ENCODE results near the gene ZDHHC14. TPM values are rescaled to one million over a fixed set of nuclear protein-coding genes. Genes with fewer than 3 reads are reported as not detected.
A peak's percentile ranks its signal among the peaks of the same experiment; 100 is the strongest.

The ZDHHC14 gene
- total RNA-seq, 2 experiments from 2014 or later = 2.9 to 3.5 TPM

GRCh38 chr6:157492249-157492648, 111.3 kb downstream of the ZDHHC14 start:
- no peak for DNase-seq
- Mint-ChIP-seq H3K36me3 (peaks cover 3% of the 10 kb centered on the region), H3K4me1 (peaks cover 9% of the 10 kb centered on the region), H3K9me3 (peaks cover 4% of the 10 kb centered on the region), H3K27ac (no peak overlapping the region), H3K4me3 (no peak overlapping the region), H3K27me3 (peaks cover 10% of the 10 kb centered on the region)

- peaks cover 3% of the 10 kb centered on the region for H3K36me3 Mint-ChIP-seq
- H3K9me3 Mint-ChIP-seq = peaks cover 4% of the 10 kb centered on the region
- H3K4me1 Mint-ChIP-seq = peaks cover 8% of the 10 kb centered on the region
- no peak overlapping the region for H3K4me3 Mint-ChIP-seq
- H3K27ac Mint-ChIP-seq = no peak overlapping the region
- DNase-seq = no peak
- peaks cover 10% of the 10 kb centered on the region for H3K27me3 Mint-ChIP-seq
Observed at GRCh38 chr6:157492741-157493140, 111.8 kb downstream of the ZDHHC14 start.

GRCh38 chr6:157493173-157493572, 112.2 kb downstream of the ZDHHC14 start:
- Mint-ChIP-seq H3K4me1 (peaks cover 8% of the 10 kb centered on the region), H3K36me3 (peaks cover 3% of the 10 kb centered on the region), H3K27me3 (peaks cover 12% of the 10 kb centered on the region), H3K27ac (no peak overlapping the region), H3K9me3 (peaks cover 4% of the 10 kb centered on the region), H3K4me3 (no peak overlapping the region)
- no peak for DNase-seq

- peaks cover 3% of the 10 kb centered on the region for H3K36me3 Mint-ChIP-seq
- DNase-seq = no peak
- H3K27ac Mint-ChIP-seq = no peak overlapping the region
- peaks cover 13% of the 10 kb centered on the region for H3K27me3 Mint-ChIP-seq
- peaks cover 4% of the 10 kb centered on the region for H3K9me3 Mint-ChIP-seq
- H3K4me1 Mint-ChIP-seq = peaks cover 13% of the 10 kb centered on the region
- H3K4me3 Mint-ChIP-seq = no peak overlapping the region
Observed at GRCh38 chr6:157493576-157493975, 112.6 kb downstream of the ZDHHC14 start.

- Mint-ChIP-seq H3K4me1 (peaks cover 19% of the 10 kb centered on the region), H3K27ac (no peak overlapping the region), H3K9me3 (peaks cover 4% of the 10 kb centered on the region), H3K36me3 (peaks cover 3% of the 10 kb centered on the region), H3K4me3 (no peak overlapping the region), H3K27me3 (peaks cover 13% of the 10 kb centered on the region)
- no peak for DNase-seq
Observed at GRCh38 chr6:157494132-157494710, 113.2 kb downstream of the ZDHHC14 start.

GRCh38 chr6:157496534-157497095, 115.6 kb downstream of the ZDHHC14 start:
- Mint-ChIP-seq H3K27ac (no peak overlapping the region), H3K36me3 (peaks cover 6% of the 10 kb centered on the region), H3K9me3 (peaks cover 9% of the 10 kb centered on the region), H3K4me3 (no peak overlapping the region), H3K4me1 (peaks cover 28% of the 10 kb centered on the region), H3K27me3 (peaks cover 4% of the 10 kb centered on the region)
- no peak for DNase-seq

- H3K4me1 Mint-ChIP-seq = peaks cover 28% of the 10 kb centered on the region
- H3K36me3 Mint-ChIP-seq = peaks cover 6% of the 10 kb centered on the region
- peaks cover 4% of the 10 kb centered on the region for H3K27me3 Mint-ChIP-seq
- H3K4me3 Mint-ChIP-seq = no peak overlapping the region
- H3K27ac Mint-ChIP-seq = no peak overlapping the region
- H3K9me3 Mint-ChIP-seq = peaks cover 9% of the 10 kb centered on the region
- DNase-seq = no peak
Observed at GRCh38 chr6:157497579-157497978, 116.6 kb downstream of the ZDHHC14 start.

GRCh38 chr6:157498817-157499216, 117.8 kb downstream of the ZDHHC14 start:
- Mint-ChIP-seq H3K9me3 (peaks cover 9% of the 10 kb centered on the region), H3K27me3 (peaks cover 4% of the 10 kb centered on the region), H3K4me3 (no peak overlapping the region)

GRCh38 chr6:157500022-157500421, 119.0 kb downstream of the ZDHHC14 start:
- peaks cover 4% of the 10 kb centered on the region for H3K27me3 Mint-ChIP-seq
- peaks cover 28% of the 10 kb centered on the region for H3K4me1 Mint-ChIP-seq

More at GRCh38 chr6:157498817-157499216, 117.8 kb downstream of the ZDHHC14 start:
- peaks cover 28% of the 10 kb centered on the region for H3K4me1 Mint-ChIP-seq
- no peak overlapping the region for H3K27ac Mint-ChIP-seq
- no peak for DNase-seq
- H3K36me3 Mint-ChIP-seq = peaks cover 6% of the 10 kb centered on the region

GRCh38 chr6:157503018-157503747, 122.2 kb downstream of the ZDHHC14 start:
- no peak for DNase-seq
- Mint-ChIP-seq H3K27me3 (peaks cover under 1% of the 10 kb centered on the region), H3K27ac (no peak overlapping the region), H3K9me3 (peaks cover 29% of the 10 kb centered on the region), H3K36me3 (peaks cover 22% of the 10 kb centered on the region), H3K4me1 (peaks cover 25% of the 10 kb centered on the region), H3K4me3 (no peak overlapping the region)

More at GRCh38 chr6:157500022-157500421, 119.0 kb downstream of the ZDHHC14 start:
- no peak overlapping the region for H3K4me3 Mint-ChIP-seq
- peaks cover 11% of the 10 kb centered on the region for H3K9me3 Mint-ChIP-seq
- DNase-seq = no peak
- H3K27ac Mint-ChIP-seq = peak overlapping the region; percentile 27
- H3K36me3 Mint-ChIP-seq = peaks cover 9% of the 10 kb centered on the region

- Mint-ChIP-seq H3K27ac (no peak overlapping the region), H3K9me3 (peaks cover 25% of the 10 kb centered on the region), H3K4me1 (peaks cover 8% of the 10 kb centered on the region), H3K27me3 (peaks cover 3% of the 10 kb centered on the region), H3K36me3 (peaks cover 24% of the 10 kb centered on the region), H3K4me3 (no peak overlapping the region)
- DNase-seq = no peak
Observed at GRCh38 chr6:157505912-157506491, 125.0 kb downstream of the ZDHHC14 start.

- peaks cover 3% of the 10 kb centered on the region for H3K27me3 Mint-ChIP-seq
- H3K36me3 Mint-ChIP-seq = peaks cover 17% of the 10 kb centered on the region
- peaks cover 19% of the 10 kb centered on the region for H3K9me3 Mint-ChIP-seq
- H3K4me1 Mint-ChIP-seq = peaks cover 13% of the 10 kb centered on the region
- H3K4me3 Mint-ChIP-seq = peak overlapping the region; percentile 73
- H3K27ac Mint-ChIP-seq = peak overlapping the region; percentile 65
- peak; percentile 25 for DNase-seq
Observed at GRCh38 chr6:157510323-157511188, 129.6 kb downstream of the ZDHHC14 start.

GRCh38 chr6:157511682-157512381, 130.8 kb downstream of the ZDHHC14 start:
- Mint-ChIP-seq H3K27ac (no peak overlapping the region), H3K4me1 (peaks cover 13% of the 10 kb centered on the region), H3K9me3 (peaks cover 9% of the 10 kb centered on the region), H3K4me3 (no peak overlapping the region), H3K27me3 (peaks cover 3% of the 10 kb centered on the region), H3K36me3 (peaks cover 10% of the 10 kb centered on the region)
- DNase-seq = no peak

- no peak overlapping the region for H3K4me3 Mint-ChIP-seq
- no peak overlapping the region for H3K27ac Mint-ChIP-seq
- DNase-seq = no peak
Observed at GRCh38 chr6:157512382-157512682, 131.3 kb downstream of the ZDHHC14 start.

More at GRCh38 chr6:157512382-157512682, 131.3 kb downstream of the ZDHHC14 start:
- peaks cover 7% of the 10 kb centered on the region for H3K9me3 Mint-ChIP-seq
- peaks cover 10% of the 10 kb centered on the region for H3K36me3 Mint-ChIP-seq
- H3K4me1 Mint-ChIP-seq = peaks cover 13% of the 10 kb centered on the region
- H3K27me3 Mint-ChIP-seq = peaks cover 3% of the 10 kb centered on the region

Data from activated naive CD8-positive, alpha-beta T cell treated with anti-CD3 and anti-CD28 coated beads for 36 hours (primary cell).